Endothelial cell of umbilical vein (primary cell): ENCODE results near the gene MYORG. TPM values are rescaled to one million over a fixed set of nuclear protein-coding genes. Genes with fewer than 3 reads are reported as not detected.

ENCODE experiments used
- BruUV-seq: library from RNA; stranded (reverse); fragments of 400-500 nt; replicated peaks from 2 replicates; lab custom pipeline; 2021; lab: Mats Ljungman, UMichigan
- CTCF ChIA-PET: fragments of 300-600, 350-600 bp; sonication (Branson Sonifier 250); formaldehyde crosslinking; loops from one replicate; lab custom pipeline; 2021; ENCODE audit warnings: antibody characterized with exemption, inconsistent platforms; lab: Charles Lee
- POLR2A ChIA-PET: fragments of 300-600, 350-600 bp; sonication (Branson Sonifier 250); formaldehyde crosslinking; loops from one replicate; lab custom pipeline; 2021; ENCODE audit warnings: antibody characterized with exemption, inconsistent platforms; lab: Charles Lee
- DNase-seq: peaks from one replicate; pipeline ENCODE4 v3.0.0-alpha.2; 2011; ENCODE audit warnings: low read depth, low spot score
- FAIRE-seq: peaks from 2 replicates; lab custom pipeline; 2011; peaks lifted over from hg19 to GRCh38; lab: Jason Lieb, UNC
- H2AFZ ChIP-seq: 2 replicates; pipeline ENCODE4 v1.6.0; 2012; ENCODE audit warnings: low read depth, low read length, control low read depth, inconsistent platforms
- H3K27ac ChIP-seq: 2 replicates; pipeline ENCODE4 v1.5.1; 2011; ENCODE audit warnings: low read depth, mild to moderate bottlenecking, control low read depth, low read length, moderate library complexity; ENCODE audit not compliant: insufficient read depth
- H3K27me3 ChIP-seq, 2 experiments: 2 replicates each; pipeline versions ENCODE4 v1.6.0 to v1.6.1; 2011; ENCODE audit warnings: low read length in 2 of 2, mixed read lengths in 1 of 2; ENCODE audit not compliant: control insufficient read depth in 2 of 2, insufficient read depth in 2 of 2
- H3K36me3 ChIP-seq, 2 experiments: 2 replicates in 1 of 2; 3 replicates in 1 of 2; pipeline ENCODE4 v1.5.1; 2011; ENCODE audit warnings: low read length in 2 of 2, mild to moderate bottlenecking in 1 of 2, moderate library complexity in 1 of 2; ENCODE audit not compliant: control insufficient read depth in 2 of 2, insufficient read depth in 2 of 2; ENCODE audit errors: extremely low read depth in 1 of 2
- H3K4me1 ChIP-seq: 3 replicates; pipeline ENCODE4 v1.5.1; 2011; ENCODE audit warnings: mild to moderate bottlenecking, low read length; ENCODE audit not compliant: control insufficient read depth, insufficient read depth; ENCODE audit errors: extremely low read depth
- H3K4me2 ChIP-seq: 2 replicates; pipeline ENCODE4 v1.6.1; 2011; ENCODE audit warnings: low read length, control low read depth, mixed read lengths; ENCODE audit not compliant: insufficient read depth
- H3K4me3 ChIP-seq, 3 experiments: fragments of 200-600 bp in 1 of 3; sonication (generic), shearing (Covaris generic) in 1 of 3; replicated peaks in 1 of 3; 2 replicates each; pipeline ENCODE4 v1.5.1; 2011 to 2016; ENCODE audit warnings: control low read depth in 3 of 3, low read length in 3 of 3, mild to moderate bottlenecking in 2 of 3, inconsistent platforms in 1 of 3, low read depth in 1 of 3, moderate library complexity in 1 of 3; ENCODE audit not compliant: insufficient read depth in 1 of 3
- H3K79me2 ChIP-seq: 2 replicates; pipeline ENCODE4 v1.6.0; 2012; ENCODE audit warnings: low read length, inconsistent platforms; ENCODE audit not compliant: control insufficient read depth, insufficient read depth
- H3K9ac ChIP-seq: replicated peaks from 2 replicates; pipeline ENCODE3; 2011; ENCODE audit warnings: low read length, control low read depth; ENCODE audit not compliant: insufficient read depth; ENCODE audit errors: extremely low read depth
- H3K9me1 ChIP-seq: replicated peaks from 3 replicates; pipeline ENCODE4 v1.6.0; 2011; ENCODE audit warnings: mild to moderate bottlenecking, low read length; ENCODE audit not compliant: control insufficient read depth, insufficient read depth; ENCODE audit errors: extremely low read depth
- H3K9me3 ChIP-seq: replicated peaks from 2 replicates; pipeline ENCODE4 v1.5.1; 2012; ENCODE audit warnings: low read length, inconsistent platforms; ENCODE audit not compliant: control insufficient read depth, insufficient read depth
- H4K20me1 ChIP-seq: replicated peaks from 2 replicates; pipeline ENCODE3; 2011; ENCODE audit warnings: mild to moderate bottlenecking, low read length; ENCODE audit not compliant: control insufficient read depth, insufficient read depth; ENCODE audit errors: extremely low read depth
- CTCF ChIP-seq, 2 donors: IDR thresholded peaks; 1 replicate in 1 of 2; 2 replicates in 1 of 2; pipeline ENCODE4 v1.5.1; 2011; ENCODE audit warnings: low read length in 2 of 2, mild to moderate bottlenecking in 2 of 2, moderate library complexity in 2 of 2, control low read depth in 1 of 2, inconsistent platforms in 1 of 2, low read depth in 1 of 2; ENCODE audit not compliant: insufficient read depth in 1 of 2; ENCODE audit errors: extremely low read depth in 1 of 2
- EZH2 ChIP-seq: IDR thresholded peaks from 2 replicates; pipeline ENCODE4 v1.6.1; 2012; ENCODE audit warnings: borderline replicate concordance, low read depth, mild to moderate bottlenecking, moderate library complexity, low read length, inconsistent platforms; ENCODE audit not compliant: severe bottlenecking
- FOS ChIP-seq: IDR thresholded peaks from 2 replicates; pipeline ENCODE4 v1.6.1; 2011; ENCODE audit warnings: mild to moderate bottlenecking, low read length, moderate library complexity, borderline replicate concordance; ENCODE audit not compliant: insufficient read depth
- GATA2 ChIP-seq: IDR thresholded peaks from 2 replicates; pipeline ENCODE4 v1.7.0; 2011; ENCODE audit warnings: low read depth, mild to moderate bottlenecking, moderate library complexity, mixed read lengths, low read length; ENCODE audit not compliant: insufficient read length, insufficient read depth
- JUN ChIP-seq: IDR thresholded peaks from 2 replicates; pipeline ENCODE4 v1.6.1; 2011; ENCODE audit warnings: borderline replicate concordance, low read depth; ENCODE audit not compliant: insufficient read length, insufficient read depth
- MAX ChIP-seq: IDR thresholded peaks from 2 replicates; pipeline ENCODE4 v1.6.1; 2011; ENCODE audit not compliant: insufficient read depth, insufficient read length
- MYC ChIP-seq: IDR thresholded peaks from one replicate; pipeline ENCODE4 v1.6.1; 2011; ENCODE audit warnings: mild to moderate bottlenecking, low read depth, low read length
- POLR2A ChIP-seq: IDR thresholded peaks from 2 replicates; pipeline ENCODE4 v1.6.1; 2012; ENCODE audit warnings: low read depth, mild to moderate bottlenecking, control low read depth, low read length
- POLR2AphosphoS5 ChIP-seq: IDR thresholded peaks from 2 replicates; pipeline ENCODE4 v1.6.1; 2012; ENCODE audit warnings: low read depth, mild to moderate bottlenecking, control low read depth, low read length, moderate library complexity; ENCODE audit not compliant: insufficient read depth
- dilution Hi-C: fragments of 300-500 bp; cut with MboI; formaldehyde crosslinking; loops from one replicate; pipeline ENCODE4 v1.15.0; 2019; ENCODE audit warnings: low sequenced_read_pairs; ENCODE audit not compliant: extremely low pct_ligation_motif_present
- intact Hi-C: fragments of 100-400 bp; cut with micrococcal nuclease; formaldehyde crosslinking; loops from one replicate; pipeline ENCODE4 v1.10.0; 2022
- polyA plus RNA-seq, 4 experiments: library from polyadenylated mRNA; depleted of rRNA in 3 of 4; stranded (reverse) in 3 of 4; unstranded in 1 of 4; fragments of >200 nt; gene quantifications; 2 replicates each; pipeline versions ENCODE4 v1.2.1 to v1.2.3, GENCODE V29; 2011 to 2012; ENCODE audit warnings: missing spikeins in 1 of 4
- total RNA-seq: library from RNA; stranded (reverse); gene quantifications from 2 replicates; pipeline ENCODE4 v1.2.3, GENCODE V29; 2021

The MYORG gene
- total and polyA plus RNA-seq, 2 donors (not counting 3 experiments of a cell fraction or from before 2014, with no cell fraction given): 2.8 to 7.0 TPM

DNA sequence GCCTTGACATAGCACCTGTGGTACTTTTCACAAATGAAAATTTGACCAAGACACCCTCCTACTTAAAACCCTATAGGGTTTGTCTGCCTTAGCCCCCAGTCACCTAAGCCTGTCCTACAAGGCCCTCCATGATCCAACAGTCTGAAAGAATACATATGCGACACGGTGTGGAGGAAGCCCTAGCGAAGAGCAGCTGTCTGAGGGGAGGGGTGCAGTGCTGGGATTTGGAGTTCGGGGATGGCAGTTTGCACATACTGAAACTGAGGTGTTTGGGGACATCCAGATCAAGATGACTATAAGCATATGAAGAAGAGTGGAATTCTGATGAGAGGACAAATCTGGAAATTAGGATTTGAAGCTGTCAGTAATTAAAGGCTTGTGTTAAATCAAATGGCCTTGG lies 7.2 kb upstream of the MYORG start:
- Histone ChIP-seq H3K4me3 (no peak overlapping the region), H2AFZ (no peak overlapping the region), H3K27ac (no peak overlapping the region), H3K9me3 (no peaks in the 10 kb centered on the region), H3K79me2 (no peaks in the 10 kb centered on the region), H3K36me3 (no peaks in the 10 kb centered on the region), H3K4me2 (no peak overlapping the region), H4K20me1 (no peaks in the 10 kb centered on the region), H3K9me1 (no peaks in the 10 kb centered on the region), H3K4me1 (peaks cover 8% of the 10 kb centered on the region), H3K9ac (no peak overlapping the region), H3K27me3 (peaks cover 0 to 2% of the 10 kb centered on the region in 2 experiments)
- FAIRE-seq (no peak), DNase-seq (no peak)
- CTCF ChIA-PET: interaction anchor here (1.6 kb wide), 1 partner anchor 20 kb away, joined by 8 read pairs; no protein-coding TSS in a partner anchor
- POLR2A ChIA-PET: no interaction called here
- TF ChIP-seq GATA2: no peak
- TF ChIP-seq CTCF (IDR thresholded peaks at IDR 0.05; ENCODE audit: extremely low read depth in 1 of 2, insufficient read depth in 1 of 2, low read depth in 1 of 2, low read length in 2 of 2): no peak
- TF ChIP-seq POLR2AphosphoS5: no peak
- TF ChIP-seq FOS: no peak
- no peak for TF ChIP-seq JUN
- dilution Hi-C loops (no loop called here), intact Hi-C loops (no loop called here)
- BruUV-seq: no TSS peak

- no peaks in the 10 kb centered on the region for H3K79me2 ChIP-seq
- ChIA-PET POLR2A (no interaction called here), CTCF (interaction anchor here (1.6 kb wide), 1 partner anchor 21 kb away, joined by 8 read pairs; no protein-coding TSS in a partner anchor)
- H3K27ac ChIP-seq: no peak overlapping the region
- no peaks in the 10 kb centered on the region for H3K9me1 ChIP-seq
- no peak overlapping the region for H3K9ac ChIP-seq
- no peaks in the 10 kb centered on the region for H3K9me3 ChIP-seq
- FAIRE-seq (no peak), DNase-seq (no peak)
- no peaks in the 10 kb centered on the region for H4K20me1 ChIP-seq
- no peak overlapping the region for H3K4me3 ChIP-seq
- H2AFZ ChIP-seq: no peak overlapping the region
- intact Hi-C loops: no loop called here
- no peaks in the 10 kb centered on the region for H3K27me3 ChIP-seq
- TF ChIP-seq MAX: no peak
- no peak for TF ChIP-seq JUN
- TF ChIP-seq POLR2A: no peak
- no peak for TF ChIP-seq EZH2
- TF ChIP-seq MYC: no peak
- no peak for TF ChIP-seq POLR2AphosphoS5
- TF ChIP-seq FOS: no peak
- TF ChIP-seq CTCF (IDR thresholded peaks at IDR 0.05; ENCODE audit: extremely low read depth in 1 of 2, insufficient read depth in 1 of 2, low read depth in 1 of 2, low read length in 2 of 2): no peak
- TF ChIP-seq GATA2: no peak
- BruUV-seq: no TSS peak
- no peaks in the 10 kb centered on the region for H3K36me3 ChIP-seq
- dilution Hi-C loops: no loop called here
- no peak overlapping the region for H3K4me2 ChIP-seq
- peaks cover 8% of the 10 kb centered on the region for H3K4me1 ChIP-seq
Observed at GRCh38 chr9:34382879-34383278, 6.2 kb upstream of the MYORG start.
